HG02852 (cell line): ENCODE measurements around the gene HILPDA.
A peak's percentile ranks its signal among the peaks of the same experiment; 100 is the strongest.
"Not testable (repeated sequence)": the region's sequence is repeated elsewhere in the genome, so short reads cannot be mapped to it uniquely, and the experiment has no call there.

Experiments
- ATAC-seq: cut with Tn5 transposase; IDR thresholded peaks from one replicate; pipeline ENCODE4 v1.9.1; 2021; ENCODE audit warnings: mild to moderate bottlenecking, moderate library complexity; ENCODE audit not compliant: unreplicated experiment

Gene HILPDA

GRCh38 chr7:128459394-128459878 lies 3.8 kb downstream of the HILPDA start:
- peak; percentile 41 for ATAC-seq

GRCh38 chr7:128462460-128462859 lies 6.8 kb downstream of the HILPDA start:
- ATAC-seq = no peak

GRCh38 chr7:128463345-128463744 lies 7.7 kb downstream of the HILPDA start:
- ATAC-seq = not testable (repeated sequence)

GRCh38 chr7:128463933-128464332 lies 8.3 kb downstream of the HILPDA start:
- ATAC-seq = not testable (repeated sequence)

- ATAC-seq = not testable (repeated sequence)
These were observed 11.2 kb downstream of the HILPDA start for GRCh38 chr7:128466871-128467270.

GRCh38 chr7:128476402-128477335 lies 21.0 kb downstream of the HILPDA start, which contains the start of gene METTL2B:
Gene METTL2B (plus strand): TSS chr7:128476748. CDS start chr7:128476766, 18 bp downstream.
- peak; percentile 92 for ATAC-seq

GRCh38 chr7:128477336-128477690 lies 21.6 kb downstream of the HILPDA start:
- ATAC-seq = not testable (repeated sequence)

GRCh38 chr7:128479082-128479481 lies 23.4 kb downstream of the HILPDA start:
- ATAC-seq = not testable (repeated sequence)

- not testable (repeated sequence) for ATAC-seq
These were observed 32.5 kb downstream of the HILPDA start for GRCh38 chr7:128488134-128488533.

GRCh38 chr7:128497405-128497804 lies 41.7 kb downstream of the HILPDA start:
- no peak for ATAC-seq

GRCh38 chr7:128505416-128505815 lies 49.7 kb downstream of the HILPDA start:
- ATAC-seq = not testable (repeated sequence)

GRCh38 chr7:128506819-128507218 lies 51.1 kb downstream of the HILPDA start:
- not testable (repeated sequence) for ATAC-seq

- not testable (repeated sequence) for ATAC-seq
These were observed 51.8 kb downstream of the HILPDA start for GRCh38 chr7:128507321-128507993.
